GM10847 (cell line): ENCODE results near the gene DPP8.

Source experiments
- POLR2A ChIP-seq: IDR thresholded peaks from 2 replicates; pipeline ENCODE4 v1.6.1; 2011; ENCODE audit not compliant: insufficient read length; ENCODE audit errors: extremely low read depth

Gene DPP8

GRCh38 chr15:65401611-65402240 is 115.8 kb downstream of the DPP8 start:
- no peak for TF ChIP-seq POLR2A

- TF ChIP-seq POLR2A: no peak
Observed at GRCh38 chr15:65400760-65401610, 116.5 kb downstream of the DPP8 start.

GRCh38 chr15:65399997-65400396 is 117.5 kb downstream of the DPP8 start:
- TF ChIP-seq POLR2A: no peak

GRCh38 chr15:65399001-65399706 is 118.3 kb downstream of the DPP8 start:
- TF ChIP-seq POLR2A: no peak

GRCh38 chr15:65396965-65397317 is 120.5 kb downstream of the DPP8 start:
- TF ChIP-seq POLR2A: no peak

GRCh38 chr15:65396283-65396964 is 121.1 kb downstream of the DPP8 start:
- no peak for TF ChIP-seq POLR2A

- no peak for TF ChIP-seq POLR2A
Observed at GRCh38 chr15:65395567-65396202, 121.8 kb downstream of the DPP8 start.

GRCh38 chr15:65394936-65395335 is 122.6 kb downstream of the DPP8 start:
- TF ChIP-seq POLR2A: no peak

GRCh38 chr15:65394280-65394789 is 123.2 kb downstream of the DPP8 start:
- TF ChIP-seq POLR2A: no peak

GRCh38 chr15:65393557-65393956 is 123.9 kb downstream of the DPP8 start:
- TF ChIP-seq POLR2A: no peak

- TF ChIP-seq POLR2A: no peak
Observed at GRCh38 chr15:65393091-65393490, 124.4 kb downstream of the DPP8 start.
